Eye (tissue), 1 donor: ENCODE measurements around the gene PDXK.
A peak's percentile ranks its signal among the peaks of the same experiment; 100 is the strongest.
"Not testable (repeated sequence)": the region's sequence is repeated elsewhere in the genome, so short reads cannot be mapped to it uniquely, and the experiment has no call there.

Experiments
- DNase-seq: peaks from one replicate; pipeline ENCODE4 v3.0.0-alpha.2; 2015

Gene PDXK

DNA sequence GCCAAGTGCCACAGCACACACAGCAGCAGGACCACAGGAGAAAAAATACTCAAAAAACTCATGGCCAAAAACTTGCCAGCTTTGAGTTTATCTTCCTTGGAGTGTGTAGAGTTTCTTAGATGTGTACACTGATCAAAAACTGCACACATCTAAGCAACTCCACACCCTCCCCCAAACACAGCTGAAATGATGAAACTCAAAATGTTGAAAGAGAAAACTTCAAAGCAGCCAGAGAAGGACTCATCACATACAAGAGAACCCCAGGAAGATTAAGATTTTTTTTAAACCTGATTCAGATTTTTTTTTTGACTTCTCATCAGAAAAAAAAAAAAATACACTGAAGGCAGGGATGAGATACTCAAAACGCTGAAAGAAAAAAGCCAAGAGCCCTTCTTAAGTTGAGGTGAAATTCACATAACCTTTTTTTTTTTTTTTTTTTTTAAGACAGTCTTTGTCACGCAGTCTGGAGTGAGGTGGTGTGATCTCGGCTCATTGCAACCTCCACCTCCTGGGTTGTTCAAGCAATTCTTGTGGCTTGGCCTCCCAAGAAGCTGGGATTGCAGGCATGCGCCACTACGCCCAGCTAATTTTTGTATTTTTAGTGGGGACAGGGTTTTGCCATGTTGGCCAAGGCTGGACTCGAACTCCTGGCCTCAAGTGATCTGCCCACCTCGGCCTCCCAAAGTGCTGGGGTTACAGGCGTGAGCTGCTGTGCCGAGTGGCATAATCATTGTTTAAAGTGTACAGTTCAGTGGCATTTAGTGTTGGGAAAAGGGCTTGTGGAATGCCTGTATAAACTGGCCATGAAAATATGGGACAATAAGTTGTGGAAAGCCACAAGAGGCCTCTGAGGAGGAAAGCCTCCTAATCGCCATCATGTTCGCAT is 20.9 kb upstream of the PDXK start:
- no peak for DNase-seq

GRCh38 chr21:43699492-43699777 is 19.5 kb upstream of the PDXK start:
- DNase-seq: not testable (repeated sequence)

DNA sequence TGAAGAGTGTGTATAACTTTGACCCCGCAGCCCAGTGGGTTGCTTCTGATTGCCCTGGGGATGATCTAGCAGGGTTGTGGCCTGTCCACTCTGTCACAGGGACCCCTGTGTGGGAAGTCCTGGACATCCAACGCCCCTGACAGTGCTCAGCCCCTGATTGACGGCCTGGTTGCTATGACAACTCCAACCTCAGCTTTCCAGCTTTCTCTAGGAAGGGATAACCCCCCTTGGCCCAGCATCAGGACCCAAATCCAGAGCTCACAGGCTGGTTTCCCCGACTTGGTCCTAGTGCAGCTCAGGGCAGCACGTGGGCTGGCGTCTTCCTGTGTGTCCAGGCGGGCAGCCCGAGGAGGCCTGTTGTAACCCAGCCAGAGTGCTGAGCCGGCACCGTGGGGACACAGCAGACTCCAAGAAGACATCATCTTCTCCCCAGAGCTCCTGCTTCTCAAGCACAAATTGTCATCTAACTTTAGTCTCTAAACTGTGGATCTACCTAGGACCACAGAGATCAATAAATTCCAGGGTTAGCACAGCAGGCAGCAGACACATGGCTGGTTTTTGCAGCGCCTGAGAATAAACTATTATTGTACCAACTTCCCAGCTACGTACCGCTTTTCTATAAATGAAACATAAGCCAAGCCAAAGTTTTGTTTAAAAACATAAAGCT is 18.9 kb upstream of the PDXK start:
- DNase-seq: peak; percentile 31

- peak; percentile 27 for DNase-seq
Measured at GRCh38 chr21:43701936-43702784, 16.8 kb upstream of the PDXK start.

DNA sequence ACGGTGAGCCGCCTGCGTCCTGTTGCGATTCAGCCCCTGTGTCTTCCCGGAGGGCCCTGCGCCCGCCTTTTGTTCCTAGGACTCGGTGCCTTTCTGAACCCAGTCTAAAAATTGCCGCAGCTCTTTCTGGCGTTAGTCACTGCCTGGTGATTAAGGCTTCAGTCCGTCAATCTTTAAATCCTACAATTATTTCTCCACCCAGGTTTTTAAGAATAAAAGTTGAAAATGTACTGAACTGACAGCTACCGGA is 16.2 kb upstream of the PDXK start:
- no peak for DNase-seq

- peak; percentile 76 for DNase-seq
Measured at GRCh38 chr21:43703035-43703880, 15.7 kb upstream of the PDXK start.

DNA sequence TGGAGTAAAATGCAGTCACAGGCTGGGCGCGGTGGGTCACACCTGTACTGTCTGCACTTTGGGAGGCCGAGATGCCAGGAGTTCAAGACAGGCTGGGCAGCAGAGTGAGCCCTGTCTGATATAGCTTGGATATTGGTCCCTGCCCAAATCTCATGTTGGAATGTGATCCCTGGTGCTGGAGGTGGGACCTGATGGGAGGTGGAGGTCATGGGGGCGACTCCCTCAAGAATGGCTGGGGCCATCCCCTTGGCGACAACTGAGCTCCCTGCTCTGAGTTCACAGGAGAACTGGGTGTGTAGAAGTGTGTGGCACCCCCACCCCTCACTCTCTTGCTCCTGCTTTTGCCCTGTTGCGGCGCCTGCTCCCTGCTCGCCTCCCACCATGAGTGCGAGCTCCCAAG is 11.5 kb upstream of the PDXK start:
- DNase-seq: no peak

- no peak for DNase-seq
Measured at GRCh38 chr21:43708745-43709381, 10.1 kb upstream of the PDXK start.

- DNase-seq: no peak
Measured at GRCh38 chr21:43712268-43712942, 6.5 kb upstream of the PDXK start.

DNA sequence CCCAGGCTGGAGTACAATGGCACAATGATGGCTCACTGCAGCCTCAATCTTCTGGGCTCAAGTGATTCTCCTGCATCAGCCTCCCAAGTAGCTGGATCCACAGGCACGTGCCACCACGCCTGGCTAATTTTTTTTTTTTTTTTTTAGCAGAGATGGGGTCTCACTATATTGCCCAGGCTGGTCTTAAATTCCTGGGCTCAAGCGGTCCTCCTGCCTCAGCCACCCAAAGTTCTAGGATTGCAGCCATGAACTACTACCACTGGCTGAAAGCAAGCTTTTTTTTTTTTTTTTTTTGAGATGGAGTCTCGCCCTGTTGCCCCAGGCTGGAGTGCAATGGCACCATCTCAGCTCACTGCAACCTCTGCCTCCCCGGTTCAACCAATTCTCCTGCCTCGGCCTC is 5.8 kb upstream of the PDXK start:
- not testable (repeated sequence) for DNase-seq

GRCh38 chr21:43716376-43717165 is 2.4 kb upstream of the PDXK start:
- DNase-seq: no peak

DNA sequence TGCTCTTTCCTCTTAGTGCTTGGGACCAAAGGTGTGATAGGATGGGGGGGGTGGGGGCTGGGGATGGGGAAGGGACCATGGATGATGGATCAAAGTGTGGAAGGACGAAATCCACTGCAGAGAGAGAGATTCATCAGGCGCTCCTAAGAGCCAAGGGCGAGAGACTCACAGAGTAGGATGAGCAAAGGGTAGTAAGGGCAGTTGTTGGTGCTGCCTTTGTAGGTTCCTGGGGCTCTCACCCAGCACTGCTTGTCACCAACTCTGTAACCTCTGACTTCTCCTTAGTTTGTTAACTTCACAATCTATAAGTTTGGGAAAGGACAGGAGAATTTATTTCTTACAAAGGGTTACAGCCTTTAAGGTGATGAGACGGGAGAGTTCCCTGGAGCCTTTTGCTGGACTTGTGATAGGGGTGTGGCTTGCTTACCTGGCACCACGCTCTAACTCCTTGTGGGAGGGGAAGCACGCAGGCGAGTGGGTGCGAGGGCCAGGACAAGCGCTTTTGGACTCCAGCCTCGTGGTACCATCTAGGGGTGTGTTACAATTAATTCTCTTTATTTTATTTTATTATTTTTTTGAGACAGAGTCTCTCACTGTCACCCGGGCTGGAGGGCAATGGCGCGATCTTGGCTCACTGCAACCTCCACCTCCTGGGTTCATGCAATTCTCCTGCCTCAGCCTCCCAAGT is 1.6 kb upstream of the PDXK start:
- no peak for DNase-seq

- no peak for DNase-seq
Measured at GRCh38 chr21:43717967-43718871, 710 bp upstream of the PDXK start.

DNA sequence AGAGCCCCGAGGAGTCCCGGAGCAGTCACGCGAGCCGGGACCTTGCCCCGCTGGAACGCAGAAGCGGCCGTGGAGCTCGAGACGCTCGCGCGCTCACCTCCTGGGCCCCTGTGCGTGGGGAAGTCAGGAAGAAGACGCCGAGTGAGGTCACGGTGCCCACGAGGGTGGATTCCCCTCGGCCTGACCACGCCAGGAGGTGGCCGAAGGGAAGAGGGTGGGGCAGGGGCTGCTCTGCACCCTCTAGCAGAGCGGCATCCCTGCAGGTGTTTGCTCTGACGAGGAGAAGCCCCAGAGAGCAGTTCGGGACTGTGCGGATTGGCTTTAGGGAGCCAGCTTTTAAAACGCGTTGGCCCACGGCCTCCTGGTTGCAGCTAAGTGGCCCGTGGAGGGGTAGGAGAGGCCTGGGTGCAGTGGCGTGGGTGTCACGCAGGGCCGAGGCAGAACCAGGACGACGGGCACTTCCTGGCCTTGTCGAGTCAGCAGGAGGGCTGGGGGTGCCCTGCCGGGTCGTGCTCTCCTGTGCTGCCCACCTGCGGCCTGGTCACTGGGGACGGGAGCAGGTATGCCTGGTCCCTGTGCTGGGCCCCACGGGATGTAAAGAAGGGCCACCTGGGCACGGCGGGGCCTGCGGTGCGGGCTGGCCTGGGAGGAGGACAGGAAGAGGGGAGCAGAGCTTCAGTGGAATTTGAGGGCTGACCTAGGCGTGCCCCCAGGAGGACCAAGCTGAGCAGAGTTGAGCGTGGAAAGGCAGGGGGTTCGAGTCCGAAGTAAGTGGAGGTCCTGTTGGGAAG is 1.0 kb downstream of the PDXK start:
- DNase-seq: peak; percentile 42

DNA sequence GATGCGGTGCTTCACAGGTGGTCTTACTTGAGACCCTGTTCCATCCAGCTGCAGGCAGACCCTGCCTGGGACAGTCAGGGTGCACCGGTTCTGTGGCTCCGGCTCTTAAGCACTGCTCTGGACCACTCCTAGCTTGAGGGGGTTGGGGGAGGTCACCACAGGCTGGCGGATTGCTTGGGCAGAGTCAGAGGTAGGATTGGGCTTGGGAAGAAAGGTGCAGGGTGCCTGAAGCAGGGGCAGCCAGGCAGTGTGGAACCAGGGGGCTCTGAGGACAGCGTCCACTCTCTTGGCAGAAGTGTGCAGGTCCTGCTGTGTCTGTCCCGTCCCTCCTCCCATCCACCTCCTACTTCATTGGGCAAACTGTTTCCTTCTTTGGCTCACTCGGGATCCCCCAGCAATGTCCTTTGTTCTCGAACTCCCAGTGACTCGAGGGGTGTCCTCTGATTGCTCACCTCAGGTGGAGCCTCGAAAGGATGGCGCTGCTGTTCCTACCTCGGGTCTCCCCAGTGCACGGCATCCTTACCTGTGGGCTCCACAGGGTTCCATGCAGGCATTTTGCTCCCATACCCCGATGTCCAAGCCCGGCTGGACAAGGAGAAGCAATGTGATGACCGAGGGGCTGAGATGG is 1.7 kb downstream of the PDXK start:
- DNase-seq: no peak

GRCh38 chr21:43721206-43721605 is 2.3 kb downstream of the PDXK start:
- no peak for DNase-seq

- DNase-seq: no peak
Measured at GRCh38 chr21:43721939-43722338, 3.0 kb downstream of the PDXK start.

DNA sequence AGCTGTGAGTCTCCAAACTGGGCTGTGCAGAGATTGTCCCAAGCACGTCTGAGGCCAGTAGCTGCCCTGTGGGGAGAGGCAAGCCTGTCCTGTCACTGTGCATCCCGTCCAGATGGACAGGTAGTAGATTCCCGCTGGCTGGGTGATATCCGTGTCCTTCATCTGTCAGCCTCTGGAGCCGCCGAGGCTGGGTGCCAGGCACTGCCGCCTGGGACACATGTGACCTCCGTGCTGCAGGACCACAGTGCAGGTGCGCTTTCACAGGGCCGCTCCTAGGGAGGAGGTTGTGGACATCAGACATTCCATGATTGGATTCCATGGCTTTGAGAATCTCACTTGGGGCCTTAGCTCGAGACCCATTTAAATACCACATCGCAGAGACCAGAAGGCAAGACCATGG is 4.7 kb downstream of the PDXK start:
- DNase-seq: no peak
